Dermis microvascular lymphatic vessel endothelial cell (primary cell): ENCODE data around the gene EXO5. TPM values are rescaled to one million over a fixed set of nuclear protein-coding genes. Genes with fewer than 3 reads are reported as not detected.
"Not testable (repeated sequence)": the region's sequence is repeated elsewhere in the genome, so short reads cannot be mapped to it uniquely, and the experiment has no call there.

Source experiments
- DNase-seq, 2 donors: peaks; one replicate each; pipeline versions ENCODE4 v3.0.0 to v3.0.0-alpha.2; 2010; ENCODE audit warnings: low read depth in 2 of 2
- total RNA-seq: library from RNA; depleted of rRNA; stranded (reverse); fragments of >200 nt; gene quantifications from 2 replicates; pipeline ENCODE4 v1.2.1, GENCODE V29; 2014

Gene EXO5
- 6.0 and 7.6 TPM in 2 replicates for total RNA-seq

- DNase-seq: peak; percentile 44 to 85
Measured at GRCh38 chr1:40508375-40509341, at the start of gene EXO5. Gene EXO5 (plus strand): TSS chr1:40508767. CDS start chr1:40514545, 5,778 bp downstream.

GRCh38 chr1:40462956-40463590, 45.5 kb upstream of the EXO5 start:
- DNase-seq: no peak

- no peak for DNase-seq
Measured at GRCh38 chr1:40469327-40469726, 39.2 kb upstream of the EXO5 start.

- no peak for DNase-seq
Measured at GRCh38 chr1:40475268-40475667, 33.3 kb upstream of the EXO5 start.

DNA sequence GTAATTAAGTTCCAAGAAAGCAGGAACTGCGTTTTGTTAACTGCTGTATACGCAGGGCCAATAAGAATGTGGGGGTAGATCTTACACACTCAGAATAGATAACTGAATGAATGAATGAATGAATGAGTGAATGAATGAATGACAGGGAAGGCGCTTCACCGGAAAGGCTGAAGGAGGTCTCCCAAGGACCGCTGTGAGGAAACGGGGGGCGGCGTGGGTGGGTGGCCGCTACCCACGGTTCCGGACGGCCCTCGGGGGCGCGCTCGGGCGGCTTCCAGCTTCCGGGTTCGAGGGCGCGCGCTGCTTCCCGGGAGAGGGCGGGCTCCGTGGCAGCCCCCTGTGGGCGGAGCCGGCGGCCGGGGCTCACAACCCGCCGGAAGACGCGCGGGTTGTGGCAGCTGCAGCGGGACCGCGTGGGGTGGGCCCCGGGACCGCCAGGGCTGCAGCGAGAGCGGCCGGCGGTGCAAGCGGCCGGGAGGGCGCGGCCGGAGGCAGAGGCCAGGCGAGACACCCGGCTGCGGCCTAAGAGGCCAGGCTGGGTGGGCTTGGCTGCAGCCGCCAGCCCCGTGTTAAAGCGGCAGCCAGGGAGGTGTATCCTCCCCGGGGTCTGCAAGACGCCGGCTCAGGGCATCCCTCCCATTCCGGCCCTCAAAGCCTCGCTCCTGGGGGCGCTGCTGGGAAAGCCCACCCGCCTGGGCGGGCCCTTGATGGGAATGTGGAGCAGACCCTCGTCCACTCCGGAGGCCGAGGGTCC, 31.5 kb upstream of the EXO5 start, which contains the start of gene ZFP69:
Gene ZFP69, plus strand, starts transcription at position 367 of the 754 bp plus-strand sequence. CDS start 2,072 bp downstream, outside the sequence.
- peak in 1 of 2 donors; percentile 61 for DNase-seq

DNA sequence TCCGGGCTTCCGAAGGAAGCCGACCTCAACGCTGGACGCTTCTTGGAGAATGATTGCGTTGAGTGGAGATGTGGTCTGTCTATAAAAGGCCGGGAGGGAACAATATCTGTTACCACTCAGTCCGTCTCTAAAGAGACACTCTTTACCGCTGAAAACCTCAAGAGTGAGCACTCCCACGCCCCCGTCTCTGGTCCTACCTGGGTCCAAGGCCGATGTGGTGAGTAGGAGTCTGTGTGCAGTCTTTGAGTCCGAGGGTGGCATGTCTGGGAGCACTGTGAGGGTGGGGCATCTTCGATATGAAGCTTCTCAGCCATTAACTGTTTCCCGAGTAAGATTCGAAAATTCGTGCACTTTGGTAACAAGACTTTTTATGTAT, 30.9 kb upstream of the EXO5 start:
- peak in 1 of 2 donors; percentile 3 for DNase-seq

DNA sequence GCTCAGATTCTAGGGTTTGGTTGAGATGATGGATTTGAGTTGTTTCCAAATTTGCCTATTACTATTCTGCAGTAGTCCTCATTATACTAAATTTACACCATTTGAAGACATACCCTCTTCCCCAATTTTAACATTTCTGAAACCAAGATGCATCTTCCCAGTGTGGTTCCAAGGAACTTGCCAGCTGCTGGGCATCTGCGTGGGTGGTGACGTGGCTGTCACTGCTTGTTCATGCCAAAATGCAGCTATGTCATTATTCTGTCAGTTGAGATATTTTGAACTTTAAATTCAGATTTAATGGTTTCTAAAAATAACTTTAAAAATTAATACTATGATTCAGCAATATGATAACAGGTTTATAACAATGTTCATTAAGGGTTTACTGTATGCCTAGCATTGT, 30.3 kb upstream of the EXO5 start:
- no peak for DNase-seq

GRCh38 chr1:40479156-40479555, 29.4 kb upstream of the EXO5 start:
- no peak for DNase-seq

DNA sequence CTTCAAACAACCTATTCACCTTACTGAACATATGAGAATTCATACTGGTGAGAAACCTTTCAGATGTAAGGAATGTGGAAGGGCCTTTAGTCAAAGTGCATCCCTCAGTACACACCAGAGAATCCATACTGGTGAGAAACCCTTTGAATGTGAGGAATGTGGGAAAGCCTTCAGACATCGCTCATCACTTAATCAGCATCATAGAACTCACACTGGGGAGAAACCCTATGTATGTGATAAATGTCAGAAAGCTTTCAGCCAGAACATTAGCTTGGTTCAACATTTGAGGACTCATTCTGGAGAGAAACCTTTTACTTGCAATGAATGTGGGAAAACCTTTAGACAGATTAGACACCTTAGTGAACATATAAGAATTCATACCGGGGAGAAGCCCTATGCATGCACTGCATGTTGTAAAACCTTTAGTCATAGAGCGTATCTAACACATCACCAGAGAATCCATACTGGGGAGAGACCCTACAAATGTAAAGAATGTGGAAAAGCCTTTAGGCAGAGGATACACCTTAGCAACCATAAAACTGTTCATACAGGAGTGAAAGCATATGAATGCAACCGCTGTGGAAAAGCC, 13.2 kb upstream of the EXO5 start:
- DNase-seq: no peak

- not testable (repeated sequence) for DNase-seq
Measured at GRCh38 chr1:40502651-40503050, 5.9 kb upstream of the EXO5 start.

DNA sequence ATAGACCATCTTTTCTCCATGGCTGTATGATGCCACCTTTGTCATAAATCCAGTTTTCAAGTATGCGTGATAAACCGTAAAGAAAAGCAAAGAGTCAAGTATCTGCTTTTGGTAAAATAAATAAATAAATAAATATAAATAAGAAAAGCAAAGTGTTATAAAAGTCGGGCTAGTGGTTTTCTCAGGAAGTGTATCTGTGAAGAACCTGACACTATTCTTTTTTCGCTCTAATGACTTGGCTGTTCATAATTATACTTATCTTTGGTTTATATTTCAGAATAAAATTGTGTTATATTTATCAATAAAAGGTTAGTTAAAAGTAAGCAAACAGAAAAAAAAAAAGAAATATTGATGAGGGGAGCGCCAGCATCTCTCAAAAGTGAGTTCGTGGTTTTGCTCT, 594 bp upstream of the EXO5 start:
- DNase-seq: no peak

- no peak for DNase-seq
Measured at GRCh38 chr1:40519517-40519916, 10.9 kb downstream of the EXO5 start.

- DNase-seq: no peak
Measured at GRCh38 chr1:40530735-40531380, 22.3 kb downstream of the EXO5 start.

DNA sequence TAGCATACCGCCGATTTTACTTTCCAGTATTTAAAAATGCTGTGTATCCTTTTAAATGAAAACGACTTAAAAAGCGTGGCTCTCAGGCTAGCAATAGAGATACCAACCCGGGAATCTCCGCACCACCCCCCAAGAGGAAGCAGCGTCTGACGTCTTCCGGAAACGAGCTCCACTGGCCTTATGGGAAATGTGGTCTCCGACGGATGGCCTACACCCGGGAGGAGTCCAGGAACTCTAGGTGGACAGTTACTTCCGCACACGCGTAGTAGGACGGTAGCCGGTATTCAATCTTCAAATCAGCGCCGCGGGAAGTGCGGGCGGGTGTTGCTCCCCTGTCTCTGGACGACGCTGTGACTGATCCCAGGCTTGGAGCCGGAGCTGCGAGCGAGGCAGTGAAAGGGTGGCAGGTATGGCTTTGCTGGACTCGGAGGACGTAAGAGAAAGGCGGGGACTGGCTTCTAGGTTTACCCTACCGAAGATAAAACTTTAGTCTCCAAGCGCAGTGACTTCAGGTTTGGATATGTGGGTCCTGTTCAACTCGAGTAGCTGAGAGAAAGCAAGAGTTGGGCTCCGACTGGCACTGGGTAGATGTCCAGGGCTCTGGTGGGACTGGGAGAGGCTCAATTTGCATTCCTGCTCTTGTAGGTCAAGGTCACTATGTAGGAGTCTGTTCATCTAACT, 23.0 kb downstream of the EXO5 start, which contains the start of gene ZNF684:
Gene ZNF684, plus strand, starts transcription at position 257 of the 681 bp plus-strand sequence. CDS start 1,530 bp downstream, outside the sequence.
- DNase-seq: peak; percentile 92 to 96

DNA sequence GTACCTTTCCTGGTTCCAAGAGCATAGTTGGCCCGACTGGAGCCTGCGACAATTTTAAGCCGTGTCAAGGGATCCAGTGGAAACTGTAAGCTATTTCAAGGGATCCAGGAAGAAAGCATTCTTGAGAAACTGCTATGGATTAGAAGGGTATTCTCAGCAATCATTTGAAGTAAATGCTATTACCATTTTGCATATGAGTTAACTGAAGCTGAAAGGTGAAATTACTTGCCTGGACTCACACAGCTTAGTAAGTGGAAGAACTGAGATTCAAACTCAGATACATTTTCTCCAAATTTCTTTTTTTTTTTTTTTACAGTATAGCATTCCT, 23.5 kb downstream of the EXO5 start:
- DNase-seq: no peak

DNA sequence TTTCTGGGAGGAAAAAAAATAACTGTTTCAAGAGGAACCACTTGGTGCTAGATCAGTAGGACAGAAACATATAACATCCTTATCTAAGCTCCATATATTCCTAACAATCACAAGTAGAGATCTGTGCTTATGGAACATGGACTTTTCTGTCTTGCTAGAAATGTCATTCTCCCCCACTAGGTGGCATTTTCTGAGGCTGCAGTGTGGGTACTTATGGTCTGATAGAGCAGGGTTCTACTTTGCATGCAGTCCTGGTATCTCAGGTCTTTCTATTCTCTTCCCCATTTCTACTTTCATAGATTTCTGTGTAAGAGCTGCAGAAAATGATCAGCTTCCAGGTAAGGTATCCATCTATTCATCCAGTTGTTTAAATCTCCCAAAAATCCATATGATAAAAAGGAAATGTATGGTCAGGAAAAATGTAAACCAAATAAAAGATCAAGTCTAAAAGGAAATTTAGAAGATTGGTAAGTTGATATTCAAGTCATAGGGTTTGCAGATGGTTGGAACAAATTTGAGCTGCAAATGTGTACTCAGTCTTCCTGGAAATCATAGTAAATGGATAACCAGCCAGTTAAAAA, 24.4 kb downstream of the EXO5 start:
- DNase-seq: peak in 1 of 2 donors; percentile 74

GRCh38 chr1:40534589-40534988, 26.0 kb downstream of the EXO5 start:
- DNase-seq: no peak

DNA sequence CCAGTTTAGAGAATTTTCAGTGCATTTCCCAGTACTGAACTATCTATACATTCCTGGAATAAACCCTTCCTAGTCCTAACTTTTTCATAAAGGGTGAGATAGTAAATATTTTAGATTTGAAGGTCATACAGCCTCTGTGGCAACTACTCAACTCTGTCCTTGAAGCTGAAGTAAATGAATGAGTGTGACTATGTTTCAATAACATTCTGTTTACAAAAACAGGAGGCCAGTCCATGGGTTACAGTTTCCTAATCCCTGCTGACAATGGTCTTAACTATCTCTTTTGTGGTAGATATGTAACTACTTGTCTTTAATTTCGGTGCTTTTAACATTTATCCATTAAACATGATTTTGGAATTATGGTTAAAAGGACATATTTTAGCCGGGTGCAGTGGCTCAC, 27.2 kb downstream of the EXO5 start:
- DNase-seq: no peak

DNA sequence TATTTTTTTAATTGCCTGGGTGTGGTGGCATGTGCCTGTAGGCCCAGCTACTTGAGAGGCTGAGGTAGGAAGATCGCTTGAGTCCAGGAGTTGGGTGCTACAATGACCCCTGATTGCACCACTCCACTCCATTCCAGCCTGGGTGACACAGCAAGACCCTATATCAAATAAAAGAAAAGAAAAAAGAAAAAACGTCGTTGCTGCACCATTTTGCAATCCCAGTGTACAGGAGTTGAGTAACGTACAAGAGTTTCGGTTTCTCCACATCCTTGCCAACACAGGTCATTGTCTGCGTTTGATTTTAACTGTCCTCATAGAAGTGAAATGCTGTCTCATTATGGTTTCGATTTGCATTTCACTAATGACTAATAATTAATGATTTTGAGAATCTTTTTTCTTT, 30.8 kb downstream of the EXO5 start:
- DNase-seq: no peak

DNA sequence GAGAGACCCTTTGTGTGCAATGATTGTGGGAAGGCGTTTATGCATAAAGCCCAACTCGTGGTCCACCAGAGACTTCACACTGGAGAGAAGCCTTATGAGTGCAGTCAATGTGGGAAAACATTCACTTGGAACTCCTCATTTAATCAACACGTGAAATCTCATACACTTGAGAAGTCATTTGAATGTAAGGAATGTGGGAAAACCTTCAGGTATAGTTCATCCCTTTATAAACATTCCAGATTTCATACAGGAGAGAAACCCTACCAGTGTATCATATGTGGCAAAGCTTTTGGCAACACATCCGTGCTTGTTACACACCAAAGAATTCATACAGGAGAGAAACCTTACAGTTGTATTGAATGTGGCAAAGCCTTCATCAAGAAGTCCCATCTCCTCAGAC, 38.4 kb downstream of the EXO5 start:
- no peak for DNase-seq
